Pulmonary artery endothelial cell (primary cell): Measurements from ENCODE around the gene ADGRL3. TPM values are rescaled to one million over a fixed set of nuclear protein-coding genes. Genes with fewer than 3 reads are reported as not detected.
"Not testable (repeated sequence)": the region's sequence is repeated elsewhere in the genome, so short reads cannot be mapped to it uniquely, and the experiment has no call there.

Experiments used
- DNase-seq: peaks from one replicate; pipeline ENCODE4 v3.0.0-alpha.2; 2011; ENCODE audit warnings: low read depth, low spot score
- total RNA-seq: library from RNA; depleted of rRNA; stranded (reverse); fragments of >200 nt; gene quantifications from 2 replicates; pipeline ENCODE4 v1.2.3, GENCODE V29; 2014

The ADGRL3 gene
- total RNA-seq, 1 donor from 2014 or later = not detected

GRCh38 chr4:61795998-61796397 is 595.9 kb downstream of the ADGRL3 start:
- DNase-seq = no peak

GRCh38 chr4:61799794-61800193 is 599.7 kb downstream of the ADGRL3 start:
- no peak for DNase-seq

- DNase-seq = no peak
These were observed 605.1 kb downstream of the ADGRL3 start for GRCh38 chr4:61805227-61805626.

- no peak for DNase-seq
These were observed 605.9 kb downstream of the ADGRL3 start for GRCh38 chr4:61805979-61806378.

GRCh38 chr4:61812171-61812570 is 612.0 kb downstream of the ADGRL3 start:
- DNase-seq = no peak

GRCh38 chr4:61817071-61817470 is 616.9 kb downstream of the ADGRL3 start:
- no peak for DNase-seq

- no peak for DNase-seq
These were observed 620.0 kb downstream of the ADGRL3 start for GRCh38 chr4:61820136-61820535.

- DNase-seq = no peak
These were observed 624.3 kb downstream of the ADGRL3 start for GRCh38 chr4:61824454-61824853.

GRCh38 chr4:61827907-61828391 is 627.8 kb downstream of the ADGRL3 start:
- no peak for DNase-seq

GRCh38 chr4:61828960-61829359 is 628.8 kb downstream of the ADGRL3 start:
- DNase-seq = no peak

- no peak for DNase-seq
These were observed 631.9 kb downstream of the ADGRL3 start for GRCh38 chr4:61831987-61832386.

GRCh38 chr4:61837395-61837794 is 637.3 kb downstream of the ADGRL3 start:
- no peak for DNase-seq

GRCh38 chr4:61838072-61838471 is 637.9 kb downstream of the ADGRL3 start:
- DNase-seq = no peak

- no peak for DNase-seq
These were observed 641.6 kb downstream of the ADGRL3 start for GRCh38 chr4:61841714-61842113.

- DNase-seq = no peak
These were observed 651.0 kb downstream of the ADGRL3 start for GRCh38 chr4:61851126-61851525.

- not testable (repeated sequence) for DNase-seq
These were observed 652.0 kb downstream of the ADGRL3 start for GRCh38 chr4:61852105-61852504.

GRCh38 chr4:61853041-61853440 is 652.9 kb downstream of the ADGRL3 start:
- no peak for DNase-seq

- no peak for DNase-seq
These were observed 660.2 kb downstream of the ADGRL3 start for GRCh38 chr4:61860376-61860775.

- DNase-seq = no peak
These were observed 664.2 kb downstream of the ADGRL3 start for GRCh38 chr4:61864286-61864685.

GRCh38 chr4:61866378-61867030 is 666.4 kb downstream of the ADGRL3 start:
- DNase-seq = no peak

- no peak for DNase-seq
These were observed 672.9 kb downstream of the ADGRL3 start for GRCh38 chr4:61872983-61873382.

- no peak for DNase-seq
These were observed 677.1 kb downstream of the ADGRL3 start for GRCh38 chr4:61877266-61877665.

GRCh38 chr4:61877893-61878292 is 677.8 kb downstream of the ADGRL3 start:
- DNase-seq = no peak

GRCh38 chr4:61882381-61882780 is 682.3 kb downstream of the ADGRL3 start:
- DNase-seq = no peak
